GM12878 (cell line): ENCODE data around the gene SLC6A11. TPM values are rescaled to one million over a fixed set of nuclear protein-coding genes. Genes with fewer than 3 reads are reported as not detected.

Experiments
- ATAC-seq: fragments of 200-7000 bp; cut with Tn5 transposase; 3 replicates; pipeline ENCODE4 v1.9.1; 2020; ENCODE audit warnings: mild to moderate bottlenecking, moderate library complexity
- BruUV-seq: library from RNA; stranded (reverse); fragments of 400-500 nt; replicated peaks from 2 replicates; lab custom pipeline; 2021; lab: Mats Ljungman, UMichigan
- CTCF ChIA-PET: fragments of 300-600 bp; sonication (Branson Sonifier 250); formaldehyde crosslinking; extraction: SDS; loops from one replicate; lab custom pipeline; 2021; ENCODE audit warnings: inconsistent platforms; lab: Yijun Ruan, JAX
- POLR2A ChIA-PET: fragments of 350-600 bp; formaldehyde crosslinking; extraction: SDS; loops from one replicate; lab custom pipeline; 2021; ENCODE audit warnings: inconsistent platforms; lab: Charles Lee
- RAD21 ChIA-PET: fragments of 300-600 bp; sonication (Branson Sonifier 250); formaldehyde crosslinking; loops from one replicate; lab custom pipeline; 2023; ENCODE audit warnings: antibody characterized with exemption; ENCODE audit not compliant: unreplicated experiment; lab: Charles Lee
- SMC1A ChIA-PET: fragments of 300-600 bp; sonication (Branson Sonifier 250); formaldehyde crosslinking; loops from one replicate; lab custom pipeline; 2023; ENCODE audit not compliant: unreplicated experiment, uncharacterized antibody; lab: Charles Lee
- DNase-seq: peaks from one replicate; pipeline ENCODE4 v3.0.0-alpha.2; 2011; ENCODE audit warnings: low read depth, low spot score
- FAIRE-seq: peaks from 3 replicates; lab custom pipeline; 2011; peaks lifted over from hg19 to GRCh38; lab: Jason Lieb, UNC
- H2AFZ ChIP-seq: 2 replicates; pipeline ENCODE4 v1.6.0; 2011; ENCODE audit warnings: low read depth, low read length, control low read depth; ENCODE audit not compliant: control insufficient read depth
- H3K27ac ChIP-seq: 2 replicates; pipeline ENCODE4 v1.5.1; 2011; ENCODE audit warnings: control low read depth; ENCODE audit not compliant: control insufficient read depth, insufficient read depth
- H3K27me3 ChIP-seq, 2 experiments: replicated peaks in 1 of 2; 2 replicates each; pipeline versions ENCODE4 v1.6.0 to v1.6.1; 2011; ENCODE audit warnings: low read length in 1 of 2; ENCODE audit not compliant: control insufficient read depth in 2 of 2, insufficient read depth in 2 of 2
- H3K36me3 ChIP-seq, 2 experiments: 2 replicates each; pipeline ENCODE4 v1.5.1; 2011; ENCODE audit warnings: low read length in 1 of 2; ENCODE audit not compliant: control insufficient read depth in 2 of 2, insufficient read depth in 2 of 2
- H3K4me1 ChIP-seq: 2 replicates; pipeline ENCODE4 v1.6.1; 2011; ENCODE audit warnings: mild to moderate bottlenecking, low read length, moderate library complexity, mixed read lengths; ENCODE audit not compliant: control insufficient read depth, insufficient read depth
- H3K4me2 ChIP-seq: 2 replicates; pipeline ENCODE4 v1.6.0; 2011; ENCODE audit warnings: control low read depth; ENCODE audit not compliant: control insufficient read depth, insufficient read depth
- H3K4me3 ChIP-seq: fragments of 200-600 bp; sonication (generic); 2 replicates; pipeline ENCODE4 v1.5.1; 2016
- H3K79me2 ChIP-seq: 2 replicates; pipeline ENCODE4 v1.6.0; 2011; ENCODE audit warnings: low read length; ENCODE audit not compliant: control insufficient read depth, insufficient read depth
- H3K9ac ChIP-seq: 2 replicates; pipeline ENCODE4 v1.8.0; 2011; ENCODE audit warnings: low read length, control low read depth, mixed read lengths; ENCODE audit not compliant: control insufficient read depth, insufficient read depth
- H3K9me3 ChIP-seq: replicated peaks from 3 replicates; pipeline ENCODE4 v1.5.1; 2011; ENCODE audit warnings: mild to moderate bottlenecking, low read length; ENCODE audit not compliant: control insufficient read depth, insufficient read depth
- H4K20me1 ChIP-seq: 2 replicates; pipeline ENCODE4 v1.6.0; 2011; ENCODE audit not compliant: control insufficient read depth, insufficient read depth
- BCL11A ChIP-seq: IDR thresholded peaks from 2 replicates; pipeline ENCODE4 v1.6.1; 2011; ENCODE audit warnings: low read depth, low read length
- BRCA1 ChIP-seq: IDR thresholded peaks from 2 replicates; pipeline ENCODE4 v1.6.1; 2011; ENCODE audit warnings: low read depth, low read length, improper control_type of control experiment
- GATAD2B ChIP-seq: fragments of 450-650 bp; conservative IDR thresholded peaks from 2 replicates; pipeline ENCODE4 v1.6.1; 2017; ENCODE audit warnings: low read depth, mild to moderate bottlenecking, moderate library complexity
- KDM1A ChIP-seq: fragments of 200-600 bp; sonication (generic); IDR thresholded peaks from 2 replicates; pipeline ENCODE4 v1.6.1; 2016; ENCODE audit warnings: borderline replicate concordance
- KLF5 ChIP-seq: fragments of 450-650 bp; IDR thresholded peaks from 2 replicates; pipeline ENCODE4 v1.6.1; 2014; ENCODE audit warnings: mild to moderate bottlenecking; ENCODE audit not compliant: partially characterized antibody
- MXI1 ChIP-seq: fragments of 150-350 bp; IDR thresholded peaks from 2 replicates; pipeline ENCODE4 v1.6.1; 2011; ENCODE audit warnings: low read depth, mild to moderate bottlenecking, inconsistent platforms, low read length, improper control_type of control experiment
- YY1 ChIP-seq: IDR thresholded peaks from 2 replicates; pipeline ENCODE4 v1.6.1; 2011; ENCODE audit warnings: low read depth, mild to moderate bottlenecking, low read length
- ZZZ3 ChIP-seq: IDR thresholded peaks from 2 replicates; pipeline ENCODE4 v1.6.1; 2011; ENCODE audit warnings: low read depth; ENCODE audit not compliant: control insufficient read depth, insufficient read length
- WGBS: methylation state at CpG from one replicate; pipeline ENCODE4 v1.1.6; 2016; ENCODE audit warnings: low lambda C conversion rate; ENCODE audit not compliant: insufficient replicate concordance, insufficient coverage; ENCODE audit errors: missing lambda C conversion rate; 5-methylcytosine and 5-hydroxymethylcytosine counted together
- in situ Hi-C: fragments of 300-500 bp; cut with MboI; formaldehyde crosslinking; loops from 9 replicates; pipeline ENCODE4 v1.14.3; 2018; ENCODE audit warnings: mixed read lengths
- intact Hi-C: fragments of 100-400 bp; cut with micrococcal nuclease; formaldehyde crosslinking; loops from one replicate; pipeline ENCODE4 v1.14.2; 2022; ENCODE audit not compliant: unreplicated experiment
- polyA plus RNA-seq, 11 experiments: library from polyadenylated mRNA; depleted of rRNA in 4 of 11; unstranded in 6 of 11; stranded (reverse) in 5 of 11; fragments of >200 nt; fragmentation: Nextera tagmentation in 4 of 11; fragmentation: Illumina TruSeq in 1 of 11; extraction: Ambion mirVana in 4 of 11; extraction: Trizol in 1 of 11; gene quantifications; 1 replicate in 1 of 11; 2 replicates in 10 of 11; pipeline versions ENCODE4 v1.2.1 to v1.2.3, GENCODE V29; 2011 to 2016; ENCODE audit warnings: inconsistent platforms in 2 of 11, missing spikeins in 2 of 11, low read depth in 1 of 11
- total RNA-seq, 4 experiments: library from RNA; depleted of rRNA in 3 of 4; stranded (reverse); fragments of >200 nt in 3 of 4; fragmentation: Illumina TruSeq in 1 of 4; extraction: Trizol in 1 of 4; gene quantifications; 2 replicates each; pipeline versions ENCODE4 v1.2.1 to v1.2.3, GENCODE V29; 2013 to 2021

The SLC6A11 gene
- total and polyA plus RNA-seq, 10 of the 15 experiments (the other 5 are each of a cell fraction or from before 2014, with no cell fraction given), result not detected

DNA sequence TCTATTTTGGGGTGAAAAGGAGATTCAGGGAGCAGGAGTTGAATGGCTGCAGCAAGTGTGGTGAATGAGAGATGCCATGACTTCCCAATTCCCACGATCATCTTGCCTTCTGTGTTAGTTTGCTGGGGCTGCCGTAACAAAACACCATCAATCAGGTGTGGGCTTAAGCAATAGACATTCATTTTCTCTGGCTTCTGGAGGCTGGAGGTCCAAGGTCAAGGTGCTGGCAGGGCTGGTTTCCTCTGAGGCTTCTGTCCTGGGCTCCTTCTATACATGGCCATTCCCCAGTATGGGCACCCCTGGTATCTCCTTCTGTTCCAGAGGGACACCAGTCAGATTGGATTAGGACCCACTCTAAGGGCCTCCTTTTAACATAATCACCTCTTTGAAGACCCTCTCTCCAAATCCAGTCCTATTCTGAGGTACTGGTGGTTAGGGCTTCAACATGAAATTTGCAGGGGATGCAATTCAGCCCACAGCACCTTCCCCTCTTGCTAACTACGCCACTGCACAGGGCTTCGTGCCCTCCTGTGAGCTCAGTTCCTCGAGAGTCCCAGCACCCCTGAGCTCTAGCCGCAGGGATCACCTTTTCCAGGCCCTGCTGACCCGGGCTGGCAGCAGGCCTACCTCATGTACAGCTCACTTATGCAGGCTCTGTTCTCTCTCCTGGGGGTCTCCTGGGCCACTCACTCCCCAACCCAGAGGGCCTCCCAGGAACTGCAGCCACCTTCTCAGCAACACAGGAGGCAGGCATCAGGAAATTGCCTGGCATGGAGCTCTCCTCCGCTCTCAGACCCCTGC is 37.3 kb upstream of the SLC6A11 start:
- DNase-seq (no peak), ATAC-seq (no peak), FAIRE-seq (no peak)
- H3K27me3 ChIP-seq, result no peaks in the 10 kb centered on the region; a peak in 1 of 4 replicates
- H3K9ac ChIP-seq, result no peak overlapping the region
- H3K4me3 ChIP-seq, result no peak overlapping the region
- H3K4me2 ChIP-seq, result no peak overlapping the region
- no peak overlapping the region for H3K27ac ChIP-seq
- intact Hi-C loops, result no loop called here
- no peaks in the 10 kb centered on the region for H3K36me3 ChIP-seq
- ChIA-PET SMC1A (no interaction called here), POLR2A (no interaction called here), RAD21 (no interaction called here), CTCF (no interaction called here)
- H3K4me1 ChIP-seq, result no peaks in the 10 kb centered on the region
- H3K79me2 ChIP-seq, result no peaks in the 10 kb centered on the region
- H4K20me1 ChIP-seq, result no peaks in the 10 kb centered on the region
- in situ Hi-C loops, result no loop called here
- no peak overlapping the region for H2AFZ ChIP-seq
- no TSS peak for BruUV-seq
- H3K9me3 ChIP-seq, result no peaks in the 10 kb centered on the region
- WGBS, result 25% methylated on average over 8 of the region's 8 CpGs
- TF ChIP-seq BCL11A (no peak), GATAD2B (no peak), KDM1A (no peak), MXI1 (no peak)

DNA sequence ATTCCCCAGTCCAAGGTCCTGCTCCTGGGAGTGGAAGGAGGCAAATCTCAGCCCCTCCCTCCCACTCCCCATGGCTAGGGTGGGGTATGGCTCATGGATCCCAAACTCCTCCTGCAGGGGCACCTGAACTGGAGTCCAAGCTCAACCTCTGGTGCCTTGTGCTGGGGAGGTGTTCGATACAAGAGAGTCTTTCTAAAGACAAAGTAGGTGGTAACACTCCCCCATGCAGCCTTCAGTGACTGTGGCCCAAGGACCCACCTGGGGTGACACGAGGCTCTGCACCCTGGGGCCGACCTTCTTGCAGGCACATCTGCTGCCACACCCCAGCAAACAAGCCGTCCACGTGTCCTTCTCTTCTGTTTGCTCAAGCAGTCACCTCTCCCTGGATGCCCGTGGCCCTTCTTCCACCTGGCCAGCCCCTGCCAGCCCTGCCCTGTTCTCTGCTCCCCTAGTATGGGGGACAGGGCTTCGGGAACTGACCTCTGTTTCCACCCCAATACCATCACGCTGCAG is 36.7 kb upstream of the SLC6A11 start:
- in situ Hi-C loops, result no loop called here
- ATAC-seq, result no peak
- no peaks in the 10 kb centered on the region for H3K4me1 ChIP-seq
- no peaks in the 10 kb centered on the region for H3K9me3 ChIP-seq
- H3K79me2 ChIP-seq, result no peaks in the 10 kb centered on the region
- TF ChIP-seq KLF5 (no peak), BRCA1 (no peak), YY1 (no peak), ZZZ3 (no peak)
- no peak overlapping the region for H3K4me3 ChIP-seq
- FAIRE-seq, result no peak
- H3K4me2 ChIP-seq, result no peak overlapping the region
- H3K27ac ChIP-seq, result no peak overlapping the region
- SMC1A ChIA-PET, result no interaction called here
- RAD21 ChIA-PET, result no interaction called here
- H4K20me1 ChIP-seq, result no peaks in the 10 kb centered on the region
- POLR2A ChIA-PET, result no interaction called here
- WGBS, result 3% methylated on average over 8 of the region's 8 CpGs
- H3K9ac ChIP-seq, result no peak overlapping the region
- CTCF ChIA-PET, result no interaction called here
- no peak overlapping the region for H2AFZ ChIP-seq
- no peaks in the 10 kb centered on the region for H3K36me3 ChIP-seq
- no peak for DNase-seq
- intact Hi-C loops, result no loop called here
- BruUV-seq, result no TSS peak
- peaks cover 0 to 2% of the 10 kb centered on the region in 2 experiments; a peak in 1 of 4 replicates for H3K27me3 ChIP-seq
